ENCODE data around the gene TTLL5. TPM values are rescaled to one million over a fixed set of nuclear protein-coding genes. Genes with fewer than 3 reads are reported as not detected.

The TTLL5 gene
- polyA plus RNA-seq, 3 donors, result 4.2 to 7.2 (median 4.7) TPM

GRCh38 chr14:75631453-75631831, 29.6 kb upstream of the TTLL5 start:
- no peak overlapping the region for H3K4me3 ChIP-seq (replicated peaks in 1 of 3; ENCODE audit: low read depth in 2 of 3, low read length in 3 of 3)
- WGBS (ENCODE audit: insufficient coverage), result no CpG with 5 or more reads among the region's 5 CpGs
- H3K36me3 ChIP-seq (replicated peaks in 1 of 2; ENCODE audit: control insufficient read depth in 1 of 2, insufficient read depth in 2 of 2, low read length in 2 of 2), result peaks cover 0 to 29% of the 10 kb centered on the region in 2 donors
- no peak overlapping the region for H3K4me2 ChIP-seq (replicated peaks; ENCODE audit: extremely low read depth, low read length, poor library complexity, severe bottlenecking)
- intact Hi-C loops (cut with micrococcal nuclease), result no loop called here
- Mint-ChIP-seq H3K36me3 (peaks cover 32 to 48% of the 10 kb centered on the region in 2 donors), H3K9me3 (no peaks in the 10 kb centered on the region), H3K4me3 (no peak overlapping the region), H3K27me3 (ENCODE audit: low read depth in 3 of 3) (no peaks in the 10 kb centered on the region), H3K27ac (no peak overlapping the region), H3K4me1 (no peaks in the 10 kb centered on the region)
- H3K9ac ChIP-seq (ENCODE audit: insufficient read depth, low read length, poor library complexity, severe bottlenecking), result no peak overlapping the region
- H2AFZ ChIP-seq (ENCODE audit: insufficient read depth, low read depth, low read length, poor library complexity, severe bottlenecking), result no peak overlapping the region
- H3K27ac ChIP-seq (ENCODE audit: low read depth in 1 of 2, low read length in 2 of 2), result no peak overlapping the region
- H3K27me3 ChIP-seq (ENCODE audit: control insufficient read depth in 2 of 2, insufficient read depth in 2 of 2, low read length in 2 of 2), result no peaks in the 10 kb centered on the region
- no peak for DNase-seq
- H3K4me1 ChIP-seq (ENCODE audit: control insufficient read depth in 1 of 2, insufficient read depth in 2 of 2, low read length in 2 of 2), result no peaks in the 10 kb centered on the region
- no peak for TF ChIP-seq CTCF (IDR thresholded peaks at IDR 0.05)
- no peaks in the 10 kb centered on the region for H3K79me2 ChIP-seq (ENCODE audit: insufficient read depth, low read length)
- no peaks in the 10 kb centered on the region for H3K9me3 ChIP-seq (replicated peaks in 1 of 2; ENCODE audit: control insufficient read depth in 1 of 2, insufficient read depth in 1 of 2, low read length in 2 of 2)
- H4K20me1 ChIP-seq (ENCODE audit: insufficient read depth, low read length), result peaks cover 46% of the 10 kb centered on the region

- Mint-ChIP-seq H3K4me3 (no peak overlapping the region), H3K27ac (no peak overlapping the region), H3K27me3 (ENCODE audit: low read depth in 3 of 3) (no peaks in the 10 kb centered on the region), H3K36me3 (peaks cover 40 to 50% of the 10 kb centered on the region in 2 donors), H3K9me3 (no peaks in the 10 kb centered on the region), H3K4me1 (no peaks in the 10 kb centered on the region)
- Histone ChIP-seq H4K20me1 (ENCODE audit: insufficient read depth, low read length) (peaks cover 38% of the 10 kb centered on the region), H3K4me1 (ENCODE audit: control insufficient read depth in 1 of 2, insufficient read depth in 2 of 2, low read length in 2 of 2) (no peaks in the 10 kb centered on the region), H2AFZ (ENCODE audit: insufficient read depth, low read depth, low read length, poor library complexity, severe bottlenecking) (no peak overlapping the region), H3K27me3 (ENCODE audit: control insufficient read depth in 2 of 2, insufficient read depth in 2 of 2, low read length in 2 of 2) (no peaks in the 10 kb centered on the region), H3K9ac (ENCODE audit: insufficient read depth, low read length, poor library complexity, severe bottlenecking) (no peak overlapping the region), H3K79me2 (ENCODE audit: insufficient read depth, low read length) (no peaks in the 10 kb centered on the region), H3K27ac (ENCODE audit: low read depth in 1 of 2, low read length in 2 of 2) (no peak overlapping the region), H3K36me3 (replicated peaks in 1 of 2; ENCODE audit: control insufficient read depth in 1 of 2, insufficient read depth in 2 of 2, low read length in 2 of 2) (peaks cover 0 to 43% of the 10 kb centered on the region in 2 donors), H3K9me3 (replicated peaks in 1 of 2; ENCODE audit: control insufficient read depth in 1 of 2, insufficient read depth in 1 of 2, low read length in 2 of 2) (no peaks in the 10 kb centered on the region), H3K4me2 (replicated peaks; ENCODE audit: extremely low read depth, low read length, poor library complexity, severe bottlenecking) (no peak overlapping the region), H3K4me3 (replicated peaks in 1 of 3; ENCODE audit: low read depth in 2 of 3, low read length in 3 of 3) (no peak overlapping the region)
- no peak for DNase-seq
- intact Hi-C loops (cut with micrococcal nuclease), result no loop called here
- no CpG with 5 or more reads among the region's 5 CpGs for WGBS (ENCODE audit: insufficient coverage)
- TF ChIP-seq CTCF (IDR thresholded peaks at IDR 0.05), result no peak
Measured at GRCh38 chr14:75634848-75635247, 26.2 kb upstream of the TTLL5 start.

Data from CD14-positive monocyte (primary cell).